Activated CD4-positive, CD25-positive, alpha-beta regulatory T cell treated with anti-CD3 and anti-CD28 coated beads, Interleukin-2, amount 50 U/mL, for 24 hours (primary cell): ENCODE measurements around the gene MRPL38.
A peak's percentile ranks its signal among the peaks of the same experiment; 100 is the strongest.
"Not testable (repeated sequence)": the region's sequence is repeated elsewhere in the genome, so short reads cannot be mapped to it uniquely, and the experiment has no call there.

Experiments
- ATAC-seq, 2 donors: fragments of 150-1000 bp; cut with Tn5 transposase; one replicate each; pipeline ENCODE4 v1.10.0; 2021; ENCODE audit warnings: mild to moderate bottlenecking in 1 of 2, moderate library complexity in 1 of 2

The MRPL38 gene

DNA sequence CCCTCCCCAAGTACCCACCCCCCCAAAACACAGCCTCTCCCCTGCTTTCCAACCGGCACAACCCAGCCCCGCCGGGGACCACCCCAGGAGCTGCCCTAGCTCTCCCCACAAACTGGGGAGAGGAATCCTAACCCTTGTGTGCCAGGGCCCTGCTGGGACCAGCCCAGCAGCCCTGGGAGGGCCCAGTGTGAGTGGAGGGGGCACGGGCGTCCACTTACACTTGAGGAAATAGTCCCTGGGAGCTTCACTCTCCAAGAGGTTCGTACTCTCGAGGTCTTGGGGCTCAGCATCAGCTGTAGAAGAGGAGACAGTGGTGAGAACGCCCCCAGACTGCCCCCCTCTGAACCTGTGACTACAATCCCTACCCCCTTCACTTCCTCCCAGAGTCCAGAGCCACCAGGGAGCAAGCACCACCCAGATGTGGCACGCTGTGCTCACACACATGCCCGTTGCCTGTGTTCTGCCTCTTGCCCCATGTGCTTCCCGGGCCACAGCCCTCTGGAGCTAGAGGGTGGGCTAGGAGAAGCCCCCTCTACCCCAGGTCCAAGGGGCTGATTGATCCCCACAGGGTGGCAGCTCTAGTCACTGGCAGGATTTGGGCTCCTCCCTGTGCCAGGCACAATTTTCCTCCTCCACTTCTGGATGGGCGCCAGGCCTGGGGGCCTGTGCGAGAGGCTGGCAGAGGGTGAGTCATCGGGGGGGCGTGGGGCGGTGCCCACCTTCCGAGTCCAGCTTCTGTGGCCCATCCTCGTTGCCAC lies 29.3 kb downstream of the MRPL38 start:
- ATAC-seq, result no peak

DNA sequence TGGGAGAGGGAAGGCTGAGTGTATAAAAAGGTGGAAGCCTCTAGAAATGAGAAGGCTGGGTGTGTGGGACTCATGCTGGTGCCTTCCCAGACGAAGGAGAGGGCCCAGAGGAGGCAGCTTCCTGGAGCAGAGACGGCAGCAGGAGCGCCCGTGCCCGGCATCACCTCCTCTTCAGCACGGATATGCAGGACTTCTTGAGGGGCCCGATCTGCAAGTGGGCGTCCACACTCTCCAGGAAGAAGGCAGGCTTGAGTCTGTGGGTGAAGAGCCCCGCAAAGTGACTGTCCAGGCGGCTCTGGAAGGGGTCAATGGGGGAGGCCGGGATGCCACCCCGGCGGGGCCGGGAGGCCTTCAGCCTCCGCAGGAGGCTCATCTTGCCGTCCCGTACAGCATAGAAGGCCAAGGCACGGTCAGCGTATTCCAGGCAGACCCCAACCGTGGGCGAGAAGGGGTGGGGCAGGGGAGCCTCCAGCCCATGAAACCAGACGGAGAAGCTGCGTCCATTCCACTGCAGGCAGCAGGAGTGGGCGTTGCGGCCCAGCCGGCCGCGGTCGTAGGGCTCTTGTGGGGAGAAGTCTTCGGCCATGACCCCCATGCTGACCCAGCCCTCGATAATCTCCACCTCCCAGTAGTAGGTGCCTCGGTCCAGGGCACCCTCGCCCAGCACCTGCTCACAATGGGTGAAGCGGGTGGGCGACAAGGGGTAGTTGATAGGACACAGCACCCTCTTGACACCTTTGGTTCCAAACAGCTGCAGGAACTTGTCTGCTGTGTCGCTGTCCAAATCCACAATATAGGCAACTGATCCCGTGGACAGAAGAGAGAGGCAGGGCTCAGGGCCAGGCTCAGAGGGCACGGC lies 30.1 kb downstream of the MRPL38 start:
- ATAC-seq, result no peak

DNA sequence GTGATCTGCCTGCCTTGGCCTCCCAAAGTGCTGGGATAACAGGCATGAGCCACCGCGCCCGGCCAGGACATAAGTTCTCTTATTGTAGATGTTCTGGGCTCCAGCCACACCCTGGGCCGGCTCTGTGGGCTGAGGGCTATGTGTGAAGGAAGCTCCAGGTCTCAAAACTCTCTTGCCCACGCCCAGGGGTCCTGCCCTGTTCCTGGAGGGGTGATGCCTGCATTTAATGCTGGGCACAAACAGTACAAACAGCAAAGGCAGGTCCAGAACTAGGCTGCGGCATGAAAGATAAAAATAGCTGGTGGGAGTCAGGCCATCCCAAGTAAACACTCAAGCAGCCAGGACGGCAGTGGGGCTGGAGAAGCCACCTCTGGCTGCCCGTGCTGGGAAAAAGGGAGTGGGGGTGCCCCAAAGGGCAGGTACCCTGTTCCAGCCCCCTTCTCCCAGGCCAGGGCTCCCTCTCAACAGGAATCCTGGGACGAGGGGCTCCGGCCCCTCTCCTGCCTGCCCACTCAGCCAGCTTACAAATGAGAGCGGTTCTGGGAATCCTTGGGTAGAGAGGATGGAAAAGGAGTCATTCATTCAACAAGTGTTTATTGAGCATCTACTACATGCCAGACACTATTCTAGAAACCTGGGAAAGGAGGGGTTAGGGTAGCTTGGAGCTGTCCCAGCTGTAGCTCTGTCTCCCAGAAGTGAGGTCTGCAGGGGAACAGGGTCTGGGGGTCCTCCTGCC lies 30.9 kb downstream of the MRPL38 start:
- ATAC-seq, result no peak

DNA sequence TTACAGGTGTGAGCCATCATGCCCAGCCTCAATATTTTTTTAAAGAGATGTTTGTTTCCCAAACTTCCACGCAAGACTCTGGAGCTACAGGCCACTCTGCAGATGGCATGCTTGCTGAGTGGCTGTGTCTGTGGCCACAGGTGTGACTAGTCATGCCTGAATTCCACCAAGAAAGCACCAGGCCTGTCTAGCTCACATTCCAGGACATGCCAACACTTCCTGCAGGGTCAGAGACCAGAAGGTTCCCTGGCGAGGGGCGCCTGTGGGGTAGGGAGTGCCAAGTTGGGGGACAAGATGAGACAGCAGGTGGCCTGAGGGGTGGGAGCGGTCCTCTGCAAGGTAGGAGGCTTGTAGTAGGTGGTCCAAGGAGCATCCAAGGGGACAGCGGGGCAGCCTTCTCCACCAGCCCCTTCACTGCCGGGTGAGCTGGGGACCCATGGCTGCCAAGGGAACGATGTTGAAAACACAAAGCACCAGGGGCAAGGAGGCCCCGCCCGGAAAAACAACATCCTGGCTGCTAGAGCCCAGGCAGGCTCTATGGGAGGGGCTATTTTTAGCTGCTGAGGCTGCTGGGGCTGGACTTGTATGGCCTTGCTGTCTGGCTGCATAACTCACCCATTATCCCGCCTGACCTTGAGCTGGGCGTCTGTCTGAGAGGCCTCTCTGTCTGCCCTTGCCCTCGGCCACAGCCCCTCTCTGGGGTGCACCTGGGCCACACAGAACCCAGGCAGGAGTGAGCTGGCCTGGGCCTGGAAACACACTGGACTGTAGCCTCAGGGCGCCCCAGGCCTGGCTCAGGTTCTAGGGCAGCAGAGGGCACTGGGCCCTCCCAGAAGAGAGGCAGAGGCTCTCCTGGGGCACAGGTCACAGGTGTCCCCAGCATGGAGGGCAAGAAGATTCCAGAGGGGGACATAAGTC lies 32.0 kb downstream of the MRPL38 start:
- ATAC-seq, result no peak

DNA sequence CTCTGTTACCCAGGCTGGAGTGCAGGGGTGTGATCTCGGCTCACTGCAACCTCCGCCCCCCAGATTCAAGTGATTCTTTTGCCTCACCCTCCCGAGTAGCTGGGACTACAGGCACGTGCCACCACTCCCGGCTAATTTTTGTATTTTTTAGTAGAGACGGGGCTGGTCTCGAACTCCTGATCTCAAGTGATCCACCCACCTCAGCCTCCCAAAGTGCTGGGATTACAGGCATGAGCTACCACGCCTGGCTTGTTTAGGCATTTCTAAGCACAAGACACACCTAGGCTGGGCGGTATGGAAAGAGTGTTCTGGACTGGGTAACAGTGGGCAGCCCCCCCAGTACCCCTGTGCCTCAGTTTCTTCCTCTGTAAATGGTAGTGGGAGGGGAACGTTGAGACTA lies 34.5 kb downstream of the MRPL38 start:
- not testable (repeated sequence) for ATAC-seq

DNA sequence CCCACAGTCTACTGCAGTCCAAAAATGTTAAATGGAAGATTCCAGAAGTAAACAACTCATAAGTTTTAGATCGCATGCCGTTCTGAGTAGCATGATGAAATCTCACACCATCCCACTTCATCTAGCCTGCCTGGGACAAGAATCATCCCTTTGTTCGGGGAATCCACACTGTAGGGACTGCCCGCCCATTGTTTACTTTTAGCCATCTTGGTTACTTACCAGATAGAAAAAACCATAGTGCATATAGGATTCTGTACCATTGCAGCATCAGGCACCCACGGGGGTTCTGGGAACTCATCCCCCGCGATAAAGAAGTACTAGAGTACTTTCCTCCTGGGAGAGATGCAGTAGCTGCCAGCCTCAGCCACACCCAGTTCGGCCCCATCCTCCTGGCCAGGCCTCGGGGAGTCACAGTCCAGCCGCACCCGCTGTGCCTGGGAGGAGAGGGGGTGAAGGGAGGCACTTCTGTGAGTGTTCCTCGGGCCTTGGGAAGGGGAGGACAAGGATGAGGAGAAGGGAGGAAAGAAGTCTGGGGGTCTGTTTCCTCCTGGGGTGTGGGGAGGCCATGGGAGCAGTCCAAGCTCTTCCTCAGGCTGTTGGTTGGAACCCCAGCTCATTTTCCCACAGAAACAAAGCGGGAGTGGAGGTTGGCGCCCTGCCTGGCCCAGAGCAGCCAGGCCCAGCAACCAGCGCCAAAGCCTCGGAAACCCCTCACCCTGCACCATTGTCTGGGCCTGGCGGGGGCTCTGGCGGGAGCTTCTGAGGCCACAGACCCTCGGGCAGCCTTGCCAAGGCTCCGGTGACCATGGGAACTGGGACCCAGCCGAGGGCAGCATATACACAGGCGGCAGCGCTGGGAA lies 35.2 kb downstream of the MRPL38 start:
- no peak for ATAC-seq

DNA sequence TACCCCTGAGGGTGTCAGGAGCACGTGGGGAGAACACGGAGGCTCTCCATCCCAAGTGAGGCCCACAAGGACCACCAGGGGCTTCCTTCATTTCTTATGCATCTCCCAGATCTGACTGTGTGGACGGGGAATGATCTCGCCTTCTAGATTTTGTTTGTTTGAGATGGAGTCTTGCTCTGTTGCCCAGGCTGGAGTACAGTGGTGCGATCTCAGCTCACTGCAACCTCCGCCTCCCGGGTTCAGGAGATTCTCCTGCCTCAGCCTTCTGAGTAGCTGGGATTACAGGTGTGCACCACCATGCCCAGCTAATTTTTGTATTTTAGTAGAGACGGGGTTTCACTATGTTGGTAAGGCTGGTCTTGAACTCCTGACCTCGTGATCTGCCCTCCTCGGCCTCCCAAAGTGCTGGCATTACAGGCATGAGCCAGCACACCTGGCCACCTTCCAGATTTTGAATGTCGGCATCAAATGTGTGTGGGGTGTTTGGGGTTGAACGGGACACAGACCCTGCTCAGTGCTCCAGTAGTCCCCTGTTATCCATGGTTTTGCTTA lies 35.9 kb downstream of the MRPL38 start:
- not testable (repeated sequence) for ATAC-seq

DNA sequence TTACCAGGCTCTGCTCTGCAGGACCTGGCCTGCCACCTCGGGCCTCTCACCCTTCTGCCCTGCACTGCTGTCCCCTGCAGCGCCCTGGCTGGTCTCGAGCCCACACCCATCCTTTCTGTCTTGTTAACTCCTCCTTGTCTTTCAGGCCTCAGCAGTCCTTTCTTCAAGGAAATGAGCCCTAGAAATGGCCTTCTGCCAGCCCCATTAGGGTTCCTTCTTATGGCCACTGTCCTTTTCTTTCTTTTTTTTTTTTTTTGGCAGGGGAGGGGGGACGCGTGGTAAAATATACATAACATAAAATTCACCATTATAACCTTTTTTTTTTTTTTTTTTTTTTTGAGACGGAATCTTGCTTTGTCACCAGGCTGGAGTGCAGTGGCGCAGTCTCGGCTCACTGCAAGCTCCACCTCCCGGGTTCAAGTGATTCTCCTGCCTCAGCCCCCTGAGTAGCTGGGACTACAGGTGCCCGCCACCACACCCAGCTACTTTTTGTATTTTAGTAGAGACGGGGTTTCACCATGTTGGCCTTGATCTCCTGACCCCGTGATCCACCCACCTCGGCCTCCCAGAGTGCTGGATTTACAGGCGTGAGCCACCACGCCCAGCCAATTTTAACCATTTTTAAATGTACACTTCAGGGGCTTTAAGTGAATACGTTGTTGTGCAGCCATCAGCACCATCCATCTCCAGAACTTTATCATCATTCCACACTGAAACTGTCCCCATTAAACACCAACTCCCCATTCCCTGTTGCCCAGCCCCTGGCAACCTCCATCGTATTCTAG lies 39.1 kb downstream of the MRPL38 start:
- ATAC-seq, result not testable (repeated sequence)

DNA sequence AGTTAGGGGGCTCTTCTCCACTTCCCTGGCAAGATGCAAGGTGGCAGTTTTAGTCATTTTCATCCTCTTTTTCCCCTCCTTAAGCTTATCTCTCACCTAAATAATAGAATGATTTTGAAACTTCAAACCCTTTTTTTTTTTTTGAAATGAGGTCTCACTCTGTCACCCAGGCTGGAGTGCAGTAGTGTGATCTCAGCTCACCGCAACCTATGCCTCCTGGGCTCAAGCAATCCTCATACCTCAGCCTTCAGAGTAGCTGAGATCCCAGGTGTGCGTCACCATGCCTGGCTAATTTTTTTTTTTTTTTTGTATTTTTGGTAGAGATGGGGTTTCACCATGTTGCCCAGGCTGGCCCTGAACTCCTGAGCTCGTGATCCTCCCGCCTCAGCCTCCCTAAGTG lies 39.8 kb downstream of the MRPL38 start:
- not testable (repeated sequence) for ATAC-seq

DNA sequence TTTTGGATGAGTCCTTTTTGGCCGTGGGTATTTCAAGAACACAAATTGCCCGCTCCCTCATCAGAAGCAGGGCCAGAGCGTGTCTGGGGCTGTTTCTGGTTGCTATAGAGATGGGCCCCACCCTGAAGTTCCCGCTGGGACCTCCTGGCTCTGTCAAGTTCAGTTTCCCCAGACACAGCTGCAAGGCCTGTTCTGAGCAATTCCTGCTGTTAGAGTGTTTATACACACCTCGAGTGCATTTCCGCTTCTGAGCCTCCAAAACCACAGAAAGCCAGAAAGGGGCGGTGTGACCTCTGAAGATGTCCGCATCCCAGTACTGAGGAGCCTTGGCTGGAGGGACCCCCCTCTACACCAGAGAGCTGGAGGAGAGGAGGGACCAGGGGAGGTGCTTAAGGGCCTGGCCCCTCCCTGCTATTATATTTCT lies 40.2 kb downstream of the MRPL38 start:
- ATAC-seq, result peak; percentile 32 to 51

DNA sequence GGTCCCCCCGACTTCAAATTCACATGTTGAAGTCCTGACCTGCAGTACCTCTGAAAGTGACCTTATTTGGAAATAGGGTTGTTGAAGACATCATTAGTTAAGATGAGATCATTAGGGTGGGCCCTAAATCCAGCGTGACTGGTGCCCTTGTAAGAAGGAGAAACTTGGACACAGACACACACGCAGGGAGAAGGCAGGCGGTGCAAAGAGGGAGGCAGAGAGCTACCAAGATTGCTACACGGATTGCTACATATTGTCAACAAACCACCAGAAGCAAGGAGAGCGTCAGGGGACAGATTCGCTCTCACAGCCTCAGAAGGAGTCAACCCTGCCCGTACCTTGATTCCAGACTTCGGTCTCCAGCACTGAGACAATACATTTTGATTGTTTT lies 42.8 kb downstream of the MRPL38 start:
- no peak for ATAC-seq

DNA sequence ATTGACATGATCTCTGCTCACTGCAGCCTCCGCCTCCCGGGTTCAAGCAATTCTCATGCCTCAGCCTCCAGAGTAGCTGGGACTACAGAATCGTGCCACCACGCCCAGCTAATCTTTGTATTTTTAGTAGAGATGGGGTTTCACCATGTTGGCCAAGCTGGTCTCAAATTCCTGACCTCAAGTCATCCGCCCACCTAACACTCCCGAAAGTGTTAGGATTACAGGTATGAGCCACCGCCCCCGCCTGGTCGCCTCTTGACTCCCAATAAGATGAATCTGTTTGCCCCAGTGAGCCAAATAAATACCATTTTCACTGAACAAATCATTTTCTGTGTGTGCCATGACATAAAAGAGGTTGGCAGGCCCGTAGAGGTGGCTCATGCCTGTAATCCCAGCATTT lies 45.3 kb downstream of the MRPL38 start:
- not testable (repeated sequence) for ATAC-seq

DNA sequence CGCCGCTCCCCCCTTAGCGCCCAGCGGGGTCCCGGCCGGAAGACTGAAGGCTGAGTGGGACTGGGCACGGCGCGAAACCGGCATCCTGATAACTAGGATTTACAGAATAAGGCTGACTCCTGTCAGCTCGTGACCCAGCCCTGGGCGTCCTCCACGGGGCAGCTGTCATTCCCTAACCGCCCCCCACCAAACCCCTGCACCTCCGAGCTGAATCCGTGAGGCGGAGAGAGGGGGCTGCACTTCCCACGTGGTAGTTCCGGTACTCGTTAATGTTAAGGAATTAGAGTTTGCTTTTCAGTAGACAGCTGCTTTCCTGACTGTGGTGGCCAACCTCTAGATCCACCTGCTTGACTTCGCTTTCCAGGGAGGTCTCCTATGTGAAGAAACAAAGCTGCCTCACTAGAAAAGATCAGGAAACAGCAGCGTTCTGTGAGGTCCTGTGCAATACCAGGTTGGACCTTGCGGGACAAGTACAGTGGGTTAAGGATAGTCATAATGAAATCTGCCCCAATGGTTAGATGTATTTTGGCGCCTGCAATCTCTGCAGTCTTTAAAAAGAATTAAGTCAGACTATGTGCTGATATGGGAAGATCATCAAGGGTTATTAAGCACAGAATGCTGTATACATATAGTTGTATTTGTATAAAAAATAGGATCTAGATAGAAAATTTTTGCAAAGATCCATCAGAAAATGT lies 48.5 kb downstream of the MRPL38 start:
- peak in 1 of 2 donors; percentile 14 for ATAC-seq

DNA sequence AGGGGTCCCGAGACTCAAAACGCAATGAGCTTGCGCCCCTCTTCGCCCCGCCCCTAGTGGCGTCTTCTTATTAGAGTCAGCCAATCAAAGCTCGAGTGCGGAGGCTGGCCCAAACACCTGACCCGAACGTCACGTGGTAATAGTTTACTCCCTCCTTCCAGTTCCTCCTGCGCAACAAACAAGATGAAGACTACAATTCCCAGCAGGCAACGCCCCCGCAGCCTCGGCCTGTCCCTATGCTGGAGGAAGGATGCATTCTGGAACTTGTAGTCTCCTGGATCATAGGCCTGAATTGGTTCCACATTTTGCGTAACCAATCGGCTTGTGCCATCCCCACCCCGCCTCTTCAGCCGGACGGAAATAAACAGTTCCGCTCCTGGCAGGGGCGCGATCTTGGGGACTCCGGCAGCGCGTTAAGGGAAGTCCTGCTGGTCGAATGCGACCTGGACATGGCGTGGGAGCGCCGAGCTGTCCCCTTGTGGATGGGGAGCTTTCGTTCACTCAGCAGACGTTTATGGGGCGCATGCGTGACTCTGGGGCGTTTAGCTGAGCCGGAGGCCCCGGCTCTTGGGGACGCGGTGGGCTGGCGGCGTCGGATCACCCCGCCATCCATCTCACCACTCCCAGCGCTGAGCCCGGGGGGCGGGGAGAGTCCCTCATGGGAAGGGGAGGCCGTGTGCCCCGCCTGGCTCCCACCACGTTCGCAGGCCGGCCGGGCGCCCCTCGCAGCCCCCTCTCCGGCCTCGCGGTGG lies 49.2 kb downstream of the MRPL38 start, which contains the start of gene WBP2:
TSS of gene WBP2 (minus strand) at position 26 of the 752 bp plus-strand sequence. CDS start 38 bp downstream, outside the sequence.
- ATAC-seq, result peak; percentile 90 to 93

DNA sequence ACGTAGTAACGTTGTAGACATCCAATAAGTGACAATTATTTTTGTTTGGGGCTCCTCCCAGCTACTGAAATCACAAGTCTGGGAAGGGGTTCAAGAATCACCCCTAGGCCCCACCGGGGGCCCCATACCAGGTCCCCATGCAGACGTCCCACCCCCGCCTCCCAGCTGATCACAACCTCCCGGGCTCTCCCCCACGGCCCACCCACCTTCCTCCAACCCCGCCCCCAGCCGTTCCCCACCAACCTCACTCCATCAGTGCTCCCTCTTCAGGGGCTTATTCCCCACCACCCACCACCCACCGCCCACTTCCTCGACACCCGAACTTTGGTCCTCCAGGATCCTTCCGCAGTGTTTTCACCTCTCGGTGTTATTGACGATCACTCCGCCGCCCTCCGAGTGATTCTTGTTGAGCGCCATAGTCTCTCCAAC lies 49.8 kb downstream of the MRPL38 start:
- ATAC-seq, result no peak

DNA sequence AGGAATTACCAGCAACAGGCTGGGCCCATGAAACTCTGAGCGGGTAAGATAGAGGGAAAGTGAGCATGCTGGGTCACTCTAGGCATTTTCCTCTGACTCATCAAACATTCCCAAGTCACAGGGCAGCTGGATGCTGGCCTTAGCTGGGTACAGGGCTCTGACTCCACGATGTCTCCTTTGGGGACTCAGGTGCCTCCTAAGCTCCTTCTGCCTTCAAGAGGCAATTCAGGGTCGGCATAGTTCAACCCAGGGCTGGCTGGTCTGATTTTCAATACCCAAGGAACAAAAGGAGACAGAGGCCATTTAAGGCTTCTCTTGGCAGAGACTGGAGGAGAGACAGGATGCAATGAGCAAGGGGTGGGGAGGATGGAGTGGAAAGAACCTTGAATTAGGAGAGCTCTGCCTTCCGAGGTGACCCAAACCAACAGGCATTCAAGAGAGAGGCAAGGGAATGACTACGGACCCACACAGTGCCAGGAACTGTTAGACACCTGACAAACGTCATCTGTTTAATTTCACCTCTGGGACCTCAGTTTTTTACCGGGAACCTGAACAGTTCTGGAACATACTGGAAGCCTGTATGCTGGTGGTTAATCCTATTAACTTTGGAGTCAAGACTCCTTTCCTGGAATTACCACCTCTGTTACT lies 50.5 kb downstream of the MRPL38 start:
- ATAC-seq, result no peak

DNA sequence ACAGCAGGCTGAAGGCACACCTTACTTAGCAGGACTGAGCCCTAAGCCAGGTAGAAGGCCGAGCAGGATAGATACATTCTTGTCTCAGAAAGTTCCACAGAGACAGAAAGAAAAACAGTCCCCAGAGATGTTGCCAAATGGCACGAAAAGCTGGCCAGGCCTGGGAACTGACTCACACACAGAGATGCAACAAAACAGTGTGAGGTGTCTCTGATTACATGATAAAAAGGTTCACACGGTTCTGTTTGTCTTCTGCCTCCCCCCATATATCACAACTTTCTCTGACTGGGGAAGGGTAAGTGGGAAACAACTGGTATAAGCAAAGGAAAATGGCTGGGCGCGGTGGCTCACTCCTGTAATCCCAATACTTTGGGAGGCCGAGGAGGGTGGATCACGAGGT lies 51.3 kb downstream of the MRPL38 start:
- no peak for ATAC-seq

DNA sequence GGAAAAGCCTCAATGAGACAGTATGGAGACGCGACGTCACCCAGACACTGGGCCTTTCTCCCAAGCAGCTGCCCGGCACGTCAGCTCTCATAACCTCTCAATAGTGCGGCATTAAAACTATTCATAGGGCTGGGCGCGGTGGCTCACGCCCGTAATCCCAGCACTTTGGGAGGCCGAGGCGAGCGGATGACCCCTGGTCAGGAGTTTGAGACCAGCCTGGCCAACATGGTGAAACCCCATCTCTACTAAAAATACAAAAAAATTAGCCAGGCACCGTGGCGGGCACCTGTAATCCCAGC lies 53.0 kb downstream of the MRPL38 start:
- ATAC-seq, result not testable (repeated sequence)
